Measurements from ENCODE around the gene SPNS3. TPM values are rescaled to one million over a fixed set of nuclear protein-coding genes. Genes with fewer than 3 reads are reported as not detected.

SPNS3 gene
- polyA plus RNA-seq, 4 donors, result 2.0 to 2.9 (median 2.3) TPM

DNA sequence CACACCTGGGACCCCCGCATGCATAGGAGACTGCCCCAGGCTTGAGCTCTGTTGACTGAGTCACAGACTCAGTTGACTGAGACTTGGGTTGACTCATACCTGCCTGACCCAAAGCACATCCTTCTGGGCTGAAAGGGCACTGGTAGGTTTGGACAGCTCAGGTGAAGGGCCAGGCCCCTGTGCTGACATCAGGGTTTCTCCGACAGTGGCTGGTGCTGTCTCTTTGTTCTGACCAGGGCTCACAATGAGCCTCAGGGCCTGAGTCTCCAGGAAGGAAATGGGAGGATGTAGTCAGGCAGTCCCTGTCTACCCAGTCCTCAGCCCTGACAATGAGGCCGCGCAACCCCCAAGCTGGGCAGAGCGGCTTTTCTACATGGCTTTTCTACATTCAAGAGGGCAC lies 71.4 kb downstream of the SPNS3 start:
- DNase-seq (ENCODE audit: low read depth in 4 of 4, low spot score in 3 of 4), result no peak

GRCh38 chr17:4506175-4506813 lies 72.6 kb downstream of the SPNS3 start:
- no peak for DNase-seq (ENCODE audit: low read depth in 4 of 4, low spot score in 3 of 4)

DNA sequence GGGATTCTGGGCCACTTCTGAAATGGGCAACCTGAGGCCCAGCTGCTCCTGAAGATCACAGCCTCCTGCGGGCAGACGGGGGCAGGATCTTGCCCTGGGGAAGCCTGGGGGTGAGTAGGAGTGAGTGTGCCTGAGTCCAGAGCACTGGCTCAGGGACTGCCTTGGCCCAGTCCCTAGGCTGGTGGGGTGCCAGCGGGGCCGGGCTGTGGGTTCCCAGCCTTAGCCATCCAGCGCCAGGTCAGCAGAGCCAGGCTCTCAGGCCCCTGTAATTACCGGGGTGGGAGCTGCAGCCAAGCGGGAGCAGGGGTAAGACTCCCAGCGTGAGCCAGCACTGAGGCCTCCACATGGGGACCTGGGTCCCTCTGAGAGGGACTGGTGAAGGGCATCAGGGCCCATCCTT lies 73.2 kb downstream of the SPNS3 start:
- DNase-seq (ENCODE audit: low read depth in 4 of 4, low spot score in 3 of 4), result no peak

DNA sequence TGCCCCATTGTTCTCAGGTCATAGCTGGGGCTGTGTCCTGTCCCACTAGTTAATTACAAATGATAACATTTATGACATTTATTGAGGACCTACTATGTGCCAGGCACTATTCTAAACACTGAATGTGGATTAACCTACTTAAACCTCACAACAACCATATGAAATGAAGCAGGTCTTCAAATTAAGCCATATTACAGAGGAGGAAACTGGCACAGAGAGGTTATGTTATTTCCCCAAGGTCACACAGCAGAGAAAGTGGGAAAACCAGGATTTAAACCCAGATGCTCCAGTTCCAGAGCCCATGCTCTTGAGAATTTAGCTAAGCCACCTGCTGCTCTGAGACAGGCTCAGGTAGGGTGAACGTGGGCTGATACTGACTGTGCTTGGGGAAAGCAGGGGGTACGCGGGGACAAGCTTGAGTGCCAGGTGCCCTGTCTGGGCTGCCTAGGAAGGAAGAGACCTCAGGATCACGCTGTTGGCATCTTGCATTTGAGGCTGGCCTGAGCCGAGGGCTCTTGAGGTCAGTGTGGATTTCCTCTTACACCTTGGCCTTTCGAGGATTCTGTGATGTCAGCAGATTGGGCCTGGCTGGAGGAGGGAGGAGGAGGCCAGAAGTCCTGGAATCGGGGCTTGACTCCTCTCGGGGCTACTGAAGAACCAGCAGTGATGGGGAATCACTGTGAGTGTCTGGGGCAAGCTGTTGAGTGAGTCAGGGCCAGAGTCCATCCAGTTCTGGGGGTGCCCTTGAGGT lies 73.8 kb downstream of the SPNS3 start:
- no peak for DNase-seq (ENCODE audit: low read depth in 4 of 4, low spot score in 3 of 4)

DNA sequence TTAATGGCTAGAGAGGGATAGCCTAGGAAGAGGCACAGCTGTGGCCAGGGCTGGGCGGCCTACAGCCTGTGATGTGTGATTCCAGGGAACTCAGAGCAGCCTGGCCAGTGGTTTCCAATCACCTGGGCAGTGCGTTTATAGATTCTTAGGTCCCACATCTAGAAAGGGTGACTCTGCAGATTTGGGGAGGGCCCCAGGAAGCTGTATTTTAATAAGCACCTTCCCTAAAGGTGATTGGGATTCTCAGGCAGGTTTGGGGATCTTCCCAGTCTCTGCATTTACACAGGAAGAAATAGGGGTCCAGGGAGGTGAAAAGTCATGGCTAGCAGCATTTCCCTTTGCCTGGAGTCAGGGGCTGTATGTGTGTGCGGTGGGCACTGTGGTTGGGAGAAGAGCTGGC lies 74.5 kb downstream of the SPNS3 start:
- no peak for DNase-seq (ENCODE audit: low read depth in 4 of 4, low spot score in 3 of 4)

DNA sequence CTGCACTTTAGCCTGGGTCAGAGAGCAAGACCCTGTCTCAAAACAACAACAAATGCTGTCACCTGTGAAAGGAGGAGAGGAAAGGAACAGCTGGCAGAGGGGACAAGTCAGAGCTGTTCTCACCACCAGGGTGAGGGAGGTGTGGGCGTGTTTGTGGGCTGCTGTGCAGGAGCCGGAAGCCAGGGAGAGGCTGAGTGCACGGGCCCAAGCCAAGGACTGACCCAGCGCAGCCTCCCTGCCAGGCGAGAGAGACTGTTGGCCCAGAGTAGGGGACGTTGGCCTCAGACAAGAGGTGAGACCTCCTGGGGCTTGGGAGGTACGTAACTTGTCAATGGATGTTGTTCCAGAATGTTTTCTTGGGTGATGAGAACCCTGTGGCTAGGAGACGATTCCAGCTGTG lies 75.7 kb downstream of the SPNS3 start:
- DNase-seq (ENCODE audit: low read depth in 4 of 4, low spot score in 3 of 4), result no peak

DNA sequence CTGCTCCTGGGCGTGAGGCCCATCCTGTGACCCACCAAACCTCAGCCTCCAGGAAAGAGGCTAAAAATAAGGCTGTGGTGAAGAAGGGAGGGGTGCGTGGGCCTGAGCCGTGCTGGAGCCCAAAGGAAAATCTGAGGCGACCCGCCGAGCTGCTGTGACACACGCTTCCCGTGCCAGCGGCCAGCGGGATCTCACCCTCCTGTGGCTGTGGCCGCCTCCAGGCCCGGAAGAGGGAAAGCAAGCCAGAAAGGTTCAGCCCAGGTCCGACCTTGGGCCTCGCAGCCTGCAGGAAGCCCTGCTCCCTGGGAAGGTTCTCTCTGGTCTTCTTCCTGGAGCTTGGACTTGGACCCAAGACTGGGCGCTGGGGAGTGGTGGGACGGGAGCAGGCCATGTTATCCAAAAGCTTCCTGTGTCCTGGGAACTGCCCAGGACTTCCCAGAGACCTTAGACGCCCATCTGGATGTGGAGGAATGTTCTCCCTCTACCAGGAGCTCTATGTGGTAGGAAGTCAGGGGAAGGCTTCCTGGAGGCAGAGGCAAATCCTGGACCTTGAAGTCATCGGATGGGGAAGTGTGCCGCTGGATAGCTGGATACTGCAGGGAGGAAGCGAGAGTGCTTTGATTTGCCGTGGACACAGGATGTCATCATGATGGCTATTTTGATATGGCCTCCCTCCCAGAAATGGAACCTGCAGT lies 76.3 kb downstream of the SPNS3 start:
- no peak for DNase-seq (ENCODE audit: low read depth in 4 of 4, low spot score in 3 of 4)

GRCh38 chr17:4510618-4510941 lies 76.8 kb downstream of the SPNS3 start:
- DNase-seq (ENCODE audit: low read depth in 4 of 4, low spot score in 3 of 4), result no peak

DNA sequence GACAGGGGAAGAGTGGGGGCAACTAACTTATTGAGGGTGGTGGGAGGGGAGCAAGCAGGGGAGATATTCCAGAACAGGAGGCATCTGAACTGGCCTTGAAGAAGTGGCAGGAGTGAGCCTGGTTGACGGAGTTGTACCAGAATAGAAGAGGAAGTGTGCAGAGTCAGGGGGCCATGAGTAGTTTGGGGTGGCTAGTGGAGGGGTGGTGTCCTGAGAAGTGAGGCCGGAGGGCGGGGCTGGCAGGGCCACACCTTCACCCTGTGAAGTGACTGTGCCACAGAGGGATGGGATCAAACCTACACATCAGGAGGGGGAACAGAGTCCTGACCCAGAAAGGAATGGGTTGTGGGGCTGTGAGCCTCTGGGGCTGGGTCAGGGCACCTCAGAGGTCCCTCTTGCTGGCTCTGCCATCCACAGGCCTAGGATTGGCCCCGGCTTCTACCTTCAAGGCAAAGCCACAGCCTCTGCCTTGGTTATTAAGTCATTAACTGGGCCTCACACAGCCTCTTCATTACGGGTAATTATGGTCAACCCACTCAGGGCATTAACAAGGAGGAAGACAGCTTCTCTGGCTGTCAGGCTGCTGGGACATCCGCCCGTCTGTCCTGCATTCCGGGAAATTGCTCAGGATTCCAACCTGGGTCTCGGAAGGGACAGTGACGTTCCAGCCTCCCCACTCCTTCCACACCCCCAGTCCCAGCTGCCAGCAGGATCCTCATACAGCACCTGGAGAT lies 77.6 kb downstream of the SPNS3 start:
- DNase-seq (ENCODE audit: low read depth in 4 of 4, low spot score in 3 of 4), result no peak

GRCh38 chr17:4512156-4513112 lies 78.7 kb downstream of the SPNS3 start:
- DNase-seq (ENCODE audit: low read depth in 4 of 4, low spot score in 3 of 4), result no peak

DNA sequence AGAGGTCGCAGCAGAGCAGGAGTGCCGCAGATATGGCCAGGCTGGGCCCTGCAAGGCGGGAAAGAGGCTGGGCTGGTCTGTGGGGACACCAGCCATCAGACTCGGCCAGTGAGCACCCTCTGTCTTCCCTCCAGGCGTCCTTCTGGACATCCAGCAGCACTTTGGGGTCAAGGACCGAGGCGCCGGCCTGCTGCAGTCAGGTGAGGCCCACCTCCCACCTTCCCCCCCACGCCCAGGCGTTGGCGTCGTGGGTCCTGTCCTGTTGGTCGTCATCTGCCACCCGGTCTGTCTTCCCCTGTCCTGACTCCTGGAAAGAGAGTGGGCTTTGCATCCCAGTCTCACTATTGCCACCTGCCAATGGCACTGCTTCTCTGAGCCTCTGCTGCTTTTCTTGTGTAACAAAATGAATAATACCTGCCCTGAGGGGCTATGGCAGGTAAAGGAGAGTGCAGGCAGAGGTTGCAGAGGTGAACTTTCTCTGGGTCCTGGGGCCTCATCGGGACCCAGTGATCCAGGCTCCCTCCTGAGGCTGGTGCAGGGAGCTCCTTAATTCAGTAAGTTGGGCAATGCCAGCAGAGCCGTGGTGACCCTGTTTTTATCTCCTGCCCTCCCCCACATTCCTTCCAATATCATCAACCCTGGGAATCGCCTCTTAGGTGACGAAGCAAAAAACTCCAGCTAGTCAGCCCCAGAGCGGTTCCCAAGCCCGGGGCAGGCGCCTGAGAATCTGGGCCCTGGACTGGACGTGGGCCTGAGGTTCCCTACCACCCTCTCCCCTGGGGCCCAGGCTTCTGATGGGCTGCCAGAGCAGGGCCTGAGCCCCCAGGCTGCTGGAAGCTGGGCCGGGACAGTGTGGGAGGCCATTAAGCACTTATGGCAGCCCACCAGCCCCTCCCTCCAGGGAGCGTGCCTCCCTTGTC lies 79.6 kb downstream of the SPNS3 start:
- no peak for DNase-seq (ENCODE audit: low read depth in 4 of 4, low spot score in 3 of 4)

GRCh38 chr17:4514206-4514605 lies 80.5 kb downstream of the SPNS3 start:
- peak in 3 of 4 donors; percentile 46 to 67 (median 52) for DNase-seq (ENCODE audit: low read depth in 4 of 4, low spot score in 3 of 4)

DNA sequence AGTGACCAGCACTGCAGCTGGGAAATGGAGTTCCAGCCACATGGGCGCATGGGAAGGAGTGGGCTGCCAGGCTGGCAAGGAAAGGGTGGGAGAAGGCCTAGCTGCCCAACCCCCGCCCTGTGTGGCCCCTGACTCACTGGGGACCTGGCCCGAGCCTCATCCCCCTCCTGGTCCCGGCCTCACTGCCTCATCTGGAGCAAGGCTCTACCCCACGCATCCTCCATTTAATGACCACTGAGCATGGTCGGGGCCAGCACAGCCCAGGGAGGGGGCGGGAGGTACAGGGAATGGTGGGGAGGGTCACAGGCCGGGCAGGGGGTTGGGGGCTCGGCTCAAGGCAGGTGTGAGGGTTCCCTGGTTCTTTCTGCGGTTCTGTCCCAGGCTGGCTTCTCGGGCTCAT lies 81.0 kb downstream of the SPNS3 start:
- no peak for DNase-seq (ENCODE audit: low read depth in 4 of 4, low spot score in 3 of 4)

- no peak for DNase-seq (ENCODE audit: low read depth in 4 of 4, low spot score in 3 of 4)
Measured at GRCh38 chr17:4515501-4515900, 81.8 kb downstream of the SPNS3 start.

GRCh38 chr17:4516735-4517134 lies 83.0 kb downstream of the SPNS3 start:
- no peak for DNase-seq (ENCODE audit: low read depth in 4 of 4, low spot score in 3 of 4)

DNA sequence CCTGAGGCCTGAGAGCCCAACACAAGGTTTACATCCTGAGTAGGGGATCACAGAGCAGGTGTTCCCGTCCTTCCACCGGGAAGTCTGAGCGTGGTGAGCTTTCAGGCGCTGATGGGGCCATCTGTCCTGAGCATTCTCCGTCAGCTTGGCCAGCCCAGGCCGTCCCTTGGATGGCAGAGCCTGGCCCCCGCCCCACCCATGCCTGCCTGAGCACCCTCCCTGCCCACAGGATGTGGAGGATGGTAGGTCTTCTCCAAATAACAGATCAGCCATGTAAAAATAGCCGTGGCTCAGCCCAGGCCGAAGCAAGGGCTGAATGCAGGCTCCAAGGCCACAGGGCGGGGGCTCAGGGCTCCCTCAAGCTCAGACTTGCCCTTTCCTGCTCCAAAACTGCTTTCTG lies 85.2 kb downstream of the SPNS3 start:
- no peak for DNase-seq (ENCODE audit: low read depth in 4 of 4, low spot score in 3 of 4)

DNA sequence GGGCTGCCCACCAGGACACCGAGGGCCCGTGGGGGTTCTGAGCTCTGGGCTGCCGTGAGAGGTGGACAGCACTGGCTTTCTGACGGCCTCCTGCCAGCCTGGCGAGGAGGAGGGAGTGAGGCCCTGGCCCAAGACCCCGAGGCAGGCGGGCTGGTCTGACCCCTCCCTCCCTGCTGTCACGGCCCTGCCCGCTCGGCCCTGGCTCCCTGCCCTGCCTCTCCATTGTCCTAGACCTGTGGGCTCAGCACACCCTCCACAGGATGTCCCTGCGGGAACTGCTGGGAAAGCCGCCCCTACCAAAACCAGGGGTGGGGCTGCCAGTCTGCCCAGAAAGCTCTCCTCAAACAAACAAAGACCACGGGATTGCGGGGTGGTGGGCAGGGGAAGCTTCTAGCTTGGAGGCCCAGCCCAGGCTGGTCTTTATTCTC lies 85.6 kb downstream of the SPNS3 start:
- no peak for DNase-seq (ENCODE audit: low read depth in 4 of 4, low spot score in 3 of 4)

DNA sequence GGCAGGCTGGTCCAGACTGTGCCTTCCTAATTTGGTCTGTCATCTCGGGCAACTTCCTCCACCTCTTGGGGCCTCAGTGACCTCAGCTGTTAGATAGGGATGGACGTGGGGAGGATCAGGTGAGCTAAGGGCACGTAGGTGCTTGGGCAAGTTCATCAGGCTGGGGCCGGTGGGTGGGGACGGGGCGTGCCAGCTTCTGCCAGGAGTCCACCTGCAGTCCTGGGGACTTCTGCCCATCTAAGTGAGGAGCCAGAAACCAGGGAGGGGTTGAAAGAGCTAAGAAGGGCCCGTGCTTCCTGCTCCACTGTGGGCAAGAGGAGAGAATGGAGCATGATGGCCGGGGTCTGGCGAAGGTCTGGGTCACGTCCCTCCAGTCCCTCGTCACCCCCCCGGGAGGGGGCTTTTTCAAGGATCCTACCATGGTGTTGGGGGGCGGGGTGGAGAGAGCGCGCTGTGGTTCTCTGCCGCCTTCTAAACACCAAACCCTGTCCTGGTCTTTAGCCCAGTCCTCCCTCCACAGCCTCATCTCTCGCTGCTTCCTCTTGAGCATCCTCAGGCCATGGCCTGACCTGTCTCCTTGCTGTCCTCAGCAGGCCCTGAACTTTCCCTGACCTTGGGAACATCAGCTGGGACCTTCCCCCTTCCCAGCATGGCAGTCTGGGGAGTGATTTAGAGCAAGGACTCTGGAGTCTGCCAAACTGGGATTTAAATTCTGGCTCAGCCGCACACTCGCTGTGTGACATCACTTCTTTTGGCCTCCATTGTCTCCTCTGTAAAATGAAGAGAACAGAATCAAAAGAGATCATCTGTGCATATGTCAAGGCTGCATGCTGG lies 86.5 kb downstream of the SPNS3 start:
- DNase-seq (ENCODE audit: low read depth in 4 of 4, low spot score in 3 of 4), result no peak

Measured in right renal pelvis (tissue), 4 donors.